Measurements from ENCODE around the gene ENPP4.

Gene ENPP4

GRCh38 chr6:46189726-46190125 is 59.9 kb downstream of the ENPP4 start:
- no peak for TF ChIP-seq CTCF (IDR thresholded peaks at IDR 0.05; ENCODE audit: poor library complexity, severe bottlenecking)
- no peaks in the 10 kb centered on the region for H3K27me3 ChIP-seq (ENCODE audit: insufficient read depth, poor library complexity, severe bottlenecking)
- ATAC-seq (ENCODE audit: low read depth) = no peak
- no peak overlapping the region for H3K27ac ChIP-seq (ENCODE audit: poor library complexity, severe bottlenecking)
- no peaks in the 10 kb centered on the region for H3K9me3 ChIP-seq (ENCODE audit: severe bottlenecking)
- no peak overlapping the region for H3K4me3 ChIP-seq (ENCODE audit: severe bottlenecking)
- H3K36me3 ChIP-seq (ENCODE audit: low read depth) = no peaks in the 10 kb centered on the region
- DNase-seq (ENCODE audit: low spot score) = no peak
- peaks cover 3% of the 10 kb centered on the region for H3K4me1 ChIP-seq (ENCODE audit: insufficient read depth, poor library complexity, severe bottlenecking)

- ATAC-seq (ENCODE audit: low read depth) (no peak), DNase-seq (ENCODE audit: low spot score) (no peak)
- Histone ChIP-seq H3K27me3 (ENCODE audit: insufficient read depth, poor library complexity, severe bottlenecking) (no peaks in the 10 kb centered on the region), H3K4me3 (ENCODE audit: severe bottlenecking) (no peak overlapping the region), H3K4me1 (ENCODE audit: insufficient read depth, poor library complexity, severe bottlenecking) (peaks cover 3% of the 10 kb centered on the region), H3K9me3 (ENCODE audit: severe bottlenecking) (no peaks in the 10 kb centered on the region), H3K27ac (ENCODE audit: poor library complexity, severe bottlenecking) (no peak overlapping the region), H3K36me3 (ENCODE audit: low read depth) (no peaks in the 10 kb centered on the region)
- TF ChIP-seq CTCF (IDR thresholded peaks at IDR 0.05; ENCODE audit: poor library complexity, severe bottlenecking) = no peak
These were observed 61.1 kb downstream of the ENPP4 start for GRCh38 chr6:46190889-46191288.

GRCh38 chr6:46191961-46192360 is 62.2 kb downstream of the ENPP4 start:
- no peaks in the 10 kb centered on the region for H3K9me3 ChIP-seq (ENCODE audit: severe bottlenecking)
- ATAC-seq (ENCODE audit: low read depth) (peak; percentile 84), DNase-seq (ENCODE audit: low spot score) (no peak)
- H3K4me3 ChIP-seq (ENCODE audit: severe bottlenecking) = no peak overlapping the region
- H3K27ac ChIP-seq (ENCODE audit: poor library complexity, severe bottlenecking) = no peak overlapping the region
- peaks cover 3% of the 10 kb centered on the region for H3K4me1 ChIP-seq (ENCODE audit: insufficient read depth, poor library complexity, severe bottlenecking)
- H3K36me3 ChIP-seq (ENCODE audit: low read depth) = no peaks in the 10 kb centered on the region
- H3K27me3 ChIP-seq (ENCODE audit: insufficient read depth, poor library complexity, severe bottlenecking) = no peaks in the 10 kb centered on the region
- TF ChIP-seq CTCF (IDR thresholded peaks at IDR 0.05; ENCODE audit: poor library complexity, severe bottlenecking) = no peak

Data from RWPE2 (cell line).